WTC11 (cell line): Measurements from ENCODE around the gene MITF. TPM values are rescaled to one million over a fixed set of nuclear protein-coding genes. Genes with fewer than 3 reads are reported as not detected.

Experiments
- ATAC-seq: fragments of 200-7000 bp; cut with Tn5 transposase; 2 replicates; pipeline ENCODE4 v1.10.0; 2021; ENCODE audit warnings: mild to moderate bottlenecking, moderate library complexity
- CTCF ChIA-PET: fragments of 300-600 bp; sonication (Branson Sonifier 250); formaldehyde crosslinking; loops from one replicate; lab custom pipeline; 2021; ENCODE audit warnings: antibody characterized with exemption; lab: Charles Lee
- POLR2A ChIA-PET: fragments of 350-600 bp; sonication (Branson Sonifier 250); formaldehyde crosslinking; loops from one replicate; lab custom pipeline; 2021; ENCODE audit warnings: antibody characterized with exemption; lab: Charles Lee
- DNase-seq: peaks from one replicate; pipeline ENCODE4 v3.0.0; 2021; ENCODE audit warnings: low spot score
- H3K27ac Mint-ChIP-seq: 2 replicates; pipeline ENCODE4 v1.8.0; 2021; ENCODE audit warnings: mixed read lengths
- H3K27me3 Mint-ChIP-seq: 2 replicates; pipeline ENCODE4 v1.8.0; 2021; ENCODE audit warnings: low read depth, mild to moderate bottlenecking, moderate library complexity, mixed read lengths
- H3K36me3 Mint-ChIP-seq: 2 replicates; pipeline ENCODE4 v1.8.0; 2021; ENCODE audit warnings: mixed read lengths
- H3K4me1 Mint-ChIP-seq: 2 replicates; pipeline ENCODE4 v1.8.0; 2022; ENCODE audit warnings: mixed read lengths
- H3K4me3 Mint-ChIP-seq: 2 replicates; pipeline ENCODE4 v1.8.0; 2021; ENCODE audit warnings: mild to moderate bottlenecking, moderate library complexity, mixed read lengths
- H3K9me3 Mint-ChIP-seq: 2 replicates; pipeline ENCODE4 v1.8.0; 2021; ENCODE audit warnings: mixed read lengths
- AFF4 ChIP-seq: sonication (generic); formaldehyde crosslinking; IDR thresholded peaks from 2 replicates; pipeline ENCODE4 v1.8.1; 2023; ENCODE audit warnings: mild to moderate bottlenecking, missing genetic modification reagents, borderline replicate concordance
- ATF3 ChIP-seq: sonication (generic); formaldehyde crosslinking; conservative IDR thresholded peaks from 2 replicates; pipeline ENCODE4 v1.8.1; 2022; ENCODE audit warnings: mild to moderate bottlenecking, missing genetic modification reagents
- CBFB ChIP-seq: sonication (generic); formaldehyde crosslinking; IDR thresholded peaks from 2 replicates; pipeline ENCODE4 v1.8.1; 2022; ENCODE audit warnings: mild to moderate bottlenecking, low read depth, missing genetic modification reagents
- CDX4 ChIP-seq: fragments of 250-450 bp; sonication (Bioruptor Pico); IDR thresholded peaks from 2 replicates; pipeline ENCODE4 v1.9.0; 2021; ENCODE audit warnings: moderate library complexity, mild to moderate bottlenecking, inconsistent platforms, borderline replicate concordance
- CREB1 ChIP-seq: sonication (generic); formaldehyde crosslinking; IDR thresholded peaks from 2 replicates; pipeline ENCODE4 v1.8.0; 2023; ENCODE audit warnings: mild to moderate bottlenecking, missing genetic modification reagents
- FOXP4 ChIP-seq: sonication (generic); formaldehyde crosslinking; IDR thresholded peaks from 2 replicates; pipeline ENCODE4 v1.8.0; 2022; ENCODE audit warnings: mild to moderate bottlenecking, missing genetic modification reagents
- GABPB1 ChIP-seq: sonication (generic); formaldehyde crosslinking; IDR thresholded peaks from 2 replicates; pipeline ENCODE4 v1.8.1; 2023; ENCODE audit warnings: mild to moderate bottlenecking, missing genetic modification reagents
- IRF2 ChIP-seq: sonication (generic); formaldehyde crosslinking; IDR thresholded peaks from 2 replicates; pipeline ENCODE4 v1.8.0; 2022; ENCODE audit warnings: low read depth, missing genetic modification reagents, borderline replicate concordance
- NFYB ChIP-seq: sonication (generic); formaldehyde crosslinking; conservative IDR thresholded peaks from 2 replicates; pipeline ENCODE4 v1.8.0; 2022; ENCODE audit warnings: low read depth, missing genetic modification reagents
- OVOL2 ChIP-seq: fragments of 250-450 bp; sonication (Bioruptor Pico); IDR thresholded peaks from 2 replicates; pipeline ENCODE4 v1.9.0; 2021; ENCODE audit warnings: mild to moderate bottlenecking, borderline replicate concordance
- PRRX2 ChIP-seq: fragments of 250-450 bp; sonication (Bioruptor Pico); IDR thresholded peaks from 2 replicates; pipeline ENCODE4 v1.8.0; 2021; ENCODE audit warnings: mild to moderate bottlenecking
- RELA ChIP-seq: sonication (generic); formaldehyde crosslinking; IDR thresholded peaks from 2 replicates; pipeline ENCODE4 v1.8.1; 2022; ENCODE audit warnings: missing genetic modification reagents, mild to moderate bottlenecking, borderline replicate concordance
- SMAD3 ChIP-seq: sonication (generic); formaldehyde crosslinking; IDR thresholded peaks from 2 replicates; pipeline ENCODE4 v1.8.0; 2022; ENCODE audit warnings: missing genetic modification reagents, mild to moderate bottlenecking, borderline replicate concordance
- TP53 ChIP-seq: sonication (generic); formaldehyde crosslinking; IDR thresholded peaks from 2 replicates; pipeline ENCODE4 v1.8.1; 2023; ENCODE audit warnings: mild to moderate bottlenecking, missing genetic modification reagents
- USF1 ChIP-seq: sonication (generic); formaldehyde crosslinking; IDR thresholded peaks from 2 replicates; pipeline ENCODE4 v1.8.0; 2022; ENCODE audit warnings: mild to moderate bottlenecking, missing genetic modification reagents
- ZNF219 ChIP-seq: sonication (generic); formaldehyde crosslinking; IDR thresholded peaks from 2 replicates; pipeline ENCODE4 v1.8.0; 2023; ENCODE audit warnings: missing genetic modification reagents, mild to moderate bottlenecking, borderline replicate concordance
- ZNF317 ChIP-seq: sonication (generic); formaldehyde crosslinking; IDR thresholded peaks from 2 replicates; pipeline ENCODE4 v1.8.1; 2023; ENCODE audit warnings: low read depth, mild to moderate bottlenecking, moderate library complexity, missing genetic modification reagents, borderline replicate concordance
- ZNF396 ChIP-seq: fragments of 250-450 bp; sonication (Bioruptor Pico); IDR thresholded peaks from 2 replicates; pipeline ENCODE4 v1.8.0; 2021; ENCODE audit warnings: mild to moderate bottlenecking, moderate library complexity, borderline replicate concordance
- total RNA-seq: library from RNA; stranded (reverse); gene quantifications from 3 replicates; pipeline ENCODE4 v1.2.3, GENCODE V29; 2021
- TF ChIP-seq, protein P1 (sequence below): sonication (generic); formaldehyde crosslinking; IDR thresholded peaks from 2 replicates; pipeline ENCODE4 v1.8.0; 2023; ENCODE audit warnings: missing genetic modification reagents, mild to moderate bottlenecking, borderline replicate concordance
- TF ChIP-seq, protein P2 (sequence below): fragments of 200-600 bp; IDR thresholded peaks from 2 replicates; pipeline ENCODE4 v1.8.0; 2022; ENCODE audit warnings: antibody characterized with exemption
- TF ChIP-seq, protein P3 (sequence below): fragments of 250-450 bp; sonication (Bioruptor Pico); IDR thresholded peaks from 2 replicates; pipeline ENCODE4 v2.1.2; 2022; ENCODE audit warnings: mild to moderate bottlenecking, moderate library complexity

Gene MITF
- total RNA-seq, 1 experiment from 2014 or later = 1.3 TPM

GRCh38 chr3:69893274-69893673, 154.0 kb downstream of the MITF start:
- Mint-ChIP-seq H3K36me3 (no peaks in the 10 kb centered on the region), H3K27me3 (peaks cover 53% of the 10 kb centered on the region), H3K9me3 (no peaks in the 10 kb centered on the region), H3K4me1 (peaks cover 21% of the 10 kb centered on the region), H3K27ac (no peak overlapping the region), H3K4me3 (0 out of 2 replicates have a peak overlapping the region, but pooled peaks have one; percentile 23)
- peak; percentile 78 for ATAC-seq
- ChIA-PET CTCF (no interaction called here), POLR2A (no interaction called here)
- TF ChIP-seq ATF3 (CRISPR knock-in tag) (no peak), GABPB1 (CRISPR knock-in tag) (no peak), USF1 (CRISPR knock-in tag) (no peak), CREB1 (CRISPR knock-in tag) (no peak), ZNF396 (CRISPR knock-in tag) (no peak), PRRX2 (CRISPR knock-in tag) (no peak), ZNF219 (CRISPR knock-in tag) (no peak), SMAD3 (no peak), OVOL2 (CRISPR knock-in tag) (no peak), TP53 (CRISPR knock-in tag) (no peak), FOXP4 (CRISPR knock-in tag) (no peak), IRF2 (CRISPR knock-in tag) (no peak)
- TF ChIP-seq, protein P1, sequence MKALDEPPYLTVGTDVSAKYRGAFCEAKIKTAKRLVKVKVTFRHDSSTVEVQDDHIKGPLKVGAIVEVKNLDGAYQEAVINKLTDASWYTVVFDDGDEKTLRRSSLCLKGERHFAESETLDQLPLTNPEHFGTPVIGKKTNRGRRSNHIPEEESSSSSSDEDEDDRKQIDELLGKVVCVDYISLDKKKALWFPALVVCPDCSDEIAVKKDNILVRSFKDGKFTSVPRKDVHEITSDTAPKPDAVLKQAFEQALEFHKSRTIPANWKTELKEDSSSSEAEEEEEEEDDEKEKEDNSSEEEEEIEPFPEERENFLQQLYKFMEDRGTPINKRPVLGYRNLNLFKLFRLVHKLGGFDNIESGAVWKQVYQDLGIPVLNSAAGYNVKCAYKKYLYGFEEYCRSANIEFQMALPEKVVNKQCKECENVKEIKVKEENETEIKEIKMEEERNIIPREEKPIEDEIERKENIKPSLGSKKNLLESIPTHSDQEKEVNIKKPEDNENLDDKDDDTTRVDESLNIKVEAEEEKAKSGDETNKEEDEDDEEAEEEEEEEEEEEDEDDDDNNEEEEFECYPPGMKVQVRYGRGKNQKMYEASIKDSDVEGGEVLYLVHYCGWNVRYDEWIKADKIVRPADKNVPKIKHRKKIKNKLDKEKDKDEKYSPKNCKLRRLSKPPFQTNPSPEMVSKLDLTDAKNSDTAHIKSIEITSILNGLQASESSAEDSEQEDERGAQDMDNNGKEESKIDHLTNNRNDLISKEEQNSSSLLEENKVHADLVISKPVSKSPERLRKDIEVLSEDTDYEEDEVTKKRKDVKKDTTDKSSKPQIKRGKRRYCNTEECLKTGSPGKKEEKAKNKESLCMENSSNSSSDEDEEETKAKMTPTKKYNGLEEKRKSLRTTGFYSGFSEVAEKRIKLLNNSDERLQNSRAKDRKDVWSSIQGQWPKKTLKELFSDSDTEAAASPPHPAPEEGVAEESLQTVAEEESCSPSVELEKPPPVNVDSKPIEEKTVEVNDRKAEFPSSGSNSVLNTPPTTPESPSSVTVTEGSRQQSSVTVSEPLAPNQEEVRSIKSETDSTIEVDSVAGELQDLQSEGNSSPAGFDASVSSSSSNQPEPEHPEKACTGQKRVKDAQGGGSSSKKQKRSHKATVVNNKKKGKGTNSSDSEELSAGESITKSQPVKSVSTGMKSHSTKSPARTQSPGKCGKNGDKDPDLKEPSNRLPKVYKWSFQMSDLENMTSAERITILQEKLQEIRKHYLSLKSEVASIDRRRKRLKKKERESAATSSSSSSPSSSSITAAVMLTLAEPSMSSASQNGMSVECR (CRISPR knock-in tag) = no peak
- TF ChIP-seq, protein P2, sequence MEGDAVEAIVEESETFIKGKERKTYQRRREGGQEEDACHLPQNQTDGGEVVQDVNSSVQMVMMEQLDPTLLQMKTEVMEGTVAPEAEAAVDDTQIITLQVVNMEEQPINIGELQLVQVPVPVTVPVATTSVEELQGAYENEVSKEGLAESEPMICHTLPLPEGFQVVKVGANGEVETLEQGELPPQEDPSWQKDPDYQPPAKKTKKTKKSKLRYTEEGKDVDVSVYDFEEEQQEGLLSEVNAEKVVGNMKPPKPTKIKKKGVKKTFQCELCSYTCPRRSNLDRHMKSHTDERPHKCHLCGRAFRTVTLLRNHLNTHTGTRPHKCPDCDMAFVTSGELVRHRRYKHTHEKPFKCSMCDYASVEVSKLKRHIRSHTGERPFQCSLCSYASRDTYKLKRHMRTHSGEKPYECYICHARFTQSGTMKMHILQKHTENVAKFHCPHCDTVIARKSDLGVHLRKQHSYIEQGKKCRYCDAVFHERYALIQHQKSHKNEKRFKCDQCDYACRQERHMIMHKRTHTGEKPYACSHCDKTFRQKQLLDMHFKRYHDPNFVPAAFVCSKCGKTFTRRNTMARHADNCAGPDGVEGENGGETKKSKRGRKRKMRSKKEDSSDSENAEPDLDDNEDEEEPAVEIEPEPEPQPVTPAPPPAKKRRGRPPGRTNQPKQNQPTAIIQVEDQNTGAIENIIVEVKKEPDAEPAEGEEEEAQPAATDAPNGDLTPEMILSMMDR = no peak
- DNase-seq = no peak

DNA sequence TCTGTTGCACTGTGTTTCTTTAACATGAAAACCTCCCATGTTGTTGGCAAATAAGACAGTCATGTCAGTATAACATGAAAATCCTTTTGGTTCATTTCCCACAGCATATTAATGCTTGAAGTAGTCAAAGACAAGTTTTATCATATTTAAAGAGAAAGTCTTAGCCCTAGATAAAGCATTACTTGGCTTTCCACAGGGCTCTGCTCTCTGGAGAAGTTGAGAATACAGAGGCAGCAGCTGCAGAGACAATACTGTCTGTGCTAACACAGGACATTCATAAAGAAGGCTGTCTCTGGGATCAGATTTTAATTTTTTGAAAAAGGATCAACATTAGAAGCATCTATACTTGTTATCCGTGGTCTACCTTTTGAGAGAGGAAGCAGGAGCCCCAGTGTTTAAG, 156.8 kb downstream of the MITF start:
- H3K36me3 Mint-ChIP-seq = no peaks in the 10 kb centered on the region
- no peaks in the 10 kb centered on the region for H3K9me3 Mint-ChIP-seq
- no peak overlapping the region for H3K4me3 Mint-ChIP-seq
- ChIA-PET POLR2A (no interaction called here), CTCF (no interaction called here)
- DNase-seq = no peak
- peaks cover 14% of the 10 kb centered on the region for H3K4me1 Mint-ChIP-seq
- H3K27me3 Mint-ChIP-seq = peaks cover 42% of the 10 kb centered on the region
- H3K27ac Mint-ChIP-seq = no peak overlapping the region
- no peak for ATAC-seq
- TF ChIP-seq NFYB (CRISPR knock-in tag) (no peak), ZNF317 (CRISPR knock-in tag) (no peak), RELA (CRISPR knock-in tag) (no peak), CBFB (CRISPR knock-in tag) (no peak), AFF4 (CRISPR knock-in tag) (no peak), CDX4 (CRISPR knock-in tag) (no peak)
- TF ChIP-seq, protein P3, sequence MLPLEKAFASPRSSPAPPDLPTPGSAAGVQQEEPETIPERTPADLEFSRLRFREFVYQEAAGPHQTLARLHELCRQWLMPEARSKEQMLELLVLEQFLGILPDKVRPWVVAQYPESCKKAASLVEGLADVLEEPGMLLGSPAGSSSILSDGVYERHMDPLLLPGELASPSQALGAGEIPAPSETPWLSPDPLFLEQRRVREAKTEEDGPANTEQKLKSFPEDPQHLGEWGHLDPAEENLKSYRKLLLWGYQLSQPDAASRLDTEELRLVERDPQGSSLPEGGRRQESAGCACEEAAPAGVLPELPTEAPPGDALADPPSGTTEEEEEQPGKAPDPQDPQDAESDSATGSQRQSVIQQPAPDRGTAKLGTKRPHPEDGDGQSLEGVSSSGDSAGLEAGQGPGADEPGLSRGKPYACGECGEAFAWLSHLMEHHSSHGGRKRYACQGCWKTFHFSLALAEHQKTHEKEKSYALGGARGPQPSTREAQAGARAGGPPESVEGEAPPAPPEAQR (CRISPR knock-in tag) = no peak
